Neural cell (in vitro differentiated cells): ENCODE results near the gene ITGAV. TPM values are rescaled to one million over a fixed set of nuclear protein-coding genes. Genes with fewer than 3 reads are reported as not detected.

ENCODE experiments used
- H2AFZ ChIP-seq: fragments of 200-600, 300-800 bp; sonication (generic), shearing (Covaris generic); 2 replicates; pipeline ENCODE4 v1.6.0; 2014; ENCODE audit warnings: low read depth, mild to moderate bottlenecking, antibody characterized with exemption, low read length, moderate library complexity
- H3F3A ChIP-seq: fragments of 200-600 bp; shearing (Covaris generic); 2 replicates; pipeline ENCODE4 v1.6.1; 2016; ENCODE audit warnings: mild to moderate bottlenecking, moderate library complexity, mixed read lengths, antibody characterized with exemption, low read length; ENCODE audit not compliant: insufficient read depth, poor library complexity, severe bottlenecking
- H3K27ac ChIP-seq: fragments of 200-600, 300-800 bp; sonication (generic), shearing (Covaris generic); 2 replicates; pipeline ENCODE4 v1.5.1; 2014; ENCODE audit warnings: mild to moderate bottlenecking, low read length, moderate library complexity
- H3K27me3 ChIP-seq: fragments of 300-800, 200-600 bp; sonication (generic), shearing (Covaris generic); 2 replicates; pipeline ENCODE4 v1.6.0; 2014; ENCODE audit warnings: mild to moderate bottlenecking, low read depth, low read length, moderate library complexity; ENCODE audit not compliant: insufficient read depth
- H3K36me3 ChIP-seq: fragments of 300-800, 200-600 bp; sonication (generic), shearing (Covaris generic); 2 replicates; pipeline ENCODE4 v1.5.1; 2014; ENCODE audit warnings: mild to moderate bottlenecking, antibody characterized with exemption, low read length, moderate library complexity; ENCODE audit not compliant: insufficient read depth
- H3K4me2 ChIP-seq: fragments of 300-800, 200-600 bp; sonication (generic), shearing (Covaris generic); 2 replicates; pipeline ENCODE4 v1.6.0; 2014; ENCODE audit warnings: mild to moderate bottlenecking, low read length
- H3K4me3 ChIP-seq: fragments of 300-800, 200-600 bp; sonication (generic), shearing (Covaris generic); 2 replicates; pipeline ENCODE4 v1.5.1; 2014; ENCODE audit warnings: mild to moderate bottlenecking, low read length, moderate library complexity
- H3K79me2 ChIP-seq: fragments of 200-600 bp; shearing (Covaris generic); replicated peaks from 2 replicates; pipeline ENCODE4 v1.6.0; 2014; ENCODE audit warnings: mild to moderate bottlenecking, low read length, moderate library complexity; ENCODE audit not compliant: insufficient read depth
- H3K9ac ChIP-seq: fragments of 300-800, 200-600 bp; sonication (generic), shearing (Covaris generic); 2 replicates; pipeline ENCODE4 v1.6.1; 2016; ENCODE audit warnings: mild to moderate bottlenecking, low read length, mixed read lengths
- H3K9me2 ChIP-seq: fragments of 200-600 bp; shearing (Covaris generic); 2 replicates; pipeline ENCODE4 v1.6.1; 2016; ENCODE audit warnings: mild to moderate bottlenecking, low read length, mixed read lengths; ENCODE audit not compliant: insufficient read depth
- H3K9me3 ChIP-seq: fragments of 200-600, 300-800 bp; sonication (generic), shearing (Covaris generic); 2 replicates; pipeline ENCODE4 v1.6.1; 2016; ENCODE audit warnings: mild to moderate bottlenecking, mixed run types, low read length, moderate library complexity, mixed read lengths
- H4K20me1 ChIP-seq: fragments of 200-600 bp; shearing (Covaris generic); 2 replicates; pipeline ENCODE4 v1.6.1; 2016; ENCODE audit warnings: mild to moderate bottlenecking, mixed run types; ENCODE audit not compliant: insufficient read depth
- CTCF ChIP-seq: fragments of 450-650 bp; IDR thresholded peaks from 2 replicates; pipeline ENCODE4 v1.5.1; 2014; ENCODE audit warnings: antibody characterized with exemption, mild to moderate bottlenecking, moderate library complexity; ENCODE audit not compliant: poor library complexity, severe bottlenecking
- EP300 ChIP-seq: fragments of 450-650 bp; conservative IDR thresholded peaks from 2 replicates; pipeline ENCODE4 v1.6.1; 2014; ENCODE audit warnings: antibody characterized with exemption, mild to moderate bottlenecking, moderate library complexity; ENCODE audit not compliant: poor library complexity, severe bottlenecking
- EZH2 ChIP-seq: fragments of 200-600, 300-800 bp; shearing (Covaris generic), sonication (generic); IDR thresholded peaks from 2 replicates; pipeline ENCODE4 v1.6.1; 2014; ENCODE audit warnings: antibody characterized with exemption, low read length, borderline replicate concordance, mild to moderate bottlenecking; ENCODE audit not compliant: insufficient read depth, poor library complexity, severe bottlenecking
- MXI1 ChIP-seq: fragments of 450-650 bp; conservative IDR thresholded peaks from 2 replicates; pipeline ENCODE4 v1.6.1; 2014; ENCODE audit warnings: antibody characterized with exemption, mild to moderate bottlenecking; ENCODE audit not compliant: poor library complexity, severe bottlenecking
- POLR2AphosphoS5 ChIP-seq: IDR thresholded peaks from 2 replicates; pipeline ENCODE4 v1.6.1; 2012
- RAD21 ChIP-seq: fragments of 450-650 bp; conservative IDR thresholded peaks from 2 replicates; pipeline ENCODE4 v1.6.1; 2014; ENCODE audit warnings: antibody characterized with exemption, mild to moderate bottlenecking, moderate library complexity
- REST ChIP-seq: IDR thresholded peaks from 2 replicates; pipeline ENCODE4 v1.6.1; 2012; ENCODE audit warnings: borderline replicate concordance
- SMC3 ChIP-seq: fragments of 450-650 bp; conservative IDR thresholded peaks from 2 replicates; pipeline ENCODE4 v1.6.1; 2014; ENCODE audit warnings: antibody characterized with exemption, mild to moderate bottlenecking, moderate library complexity; ENCODE audit not compliant: poor library complexity
- TAF1 ChIP-seq: IDR thresholded peaks from 2 replicates; pipeline ENCODE4 v1.6.1; 2012; ENCODE audit warnings: low read depth
- polyA plus RNA-seq: library from polyadenylated mRNA; depleted of rRNA; stranded (reverse); fragments of >200 nt; gene quantifications from 2 replicates; pipeline ENCODE4 v1.2.3, GENCODE V29; 2014

ITGAV gene
- polyA plus RNA-seq, 1 donor from 2014 or later: 6.6 TPM

GRCh38 chr2:186559370-186559769 lies 30.5 kb upstream of the ITGAV start:
- H3K79me2 ChIP-seq: no peaks in the 10 kb centered on the region
- no peaks in the 10 kb centered on the region for H3K36me3 ChIP-seq
- TF ChIP-seq EZH2: no peak
- TF ChIP-seq CTCF: no peak
- no peak overlapping the region for H3K4me2 ChIP-seq
- H3K9me3 ChIP-seq: no peaks in the 10 kb centered on the region
- H3K9me2 ChIP-seq: no peaks in the 10 kb centered on the region
- H2AFZ ChIP-seq: no peak overlapping the region
- H3K9ac ChIP-seq: no peak overlapping the region
- H3K27ac ChIP-seq: no peak overlapping the region
- no peaks in the 10 kb centered on the region for H4K20me1 ChIP-seq
- no peaks in the 10 kb centered on the region for H3K27me3 ChIP-seq
- no peak overlapping the region for H3K4me3 ChIP-seq
- H3F3A ChIP-seq: no peaks in the 10 kb centered on the region

- Histone ChIP-seq H2AFZ (no peak overlapping the region), H3K79me2 (no peaks in the 10 kb centered on the region), H3F3A (no peaks in the 10 kb centered on the region), H3K27ac (no peak overlapping the region), H3K36me3 (no peaks in the 10 kb centered on the region), H3K9me2 (no peaks in the 10 kb centered on the region), H3K27me3 (no peaks in the 10 kb centered on the region), H3K9ac (no peak overlapping the region), H3K4me3 (no peak overlapping the region), H4K20me1 (no peaks in the 10 kb centered on the region), H3K4me2 (no peak overlapping the region), H3K9me3 (no peaks in the 10 kb centered on the region)
- TF ChIP-seq SMC3 (no peak), REST (no peak), RAD21 (no peak), EP300 (no peak), CTCF (no peak), MXI1 (no peak), EZH2 (no peak), TAF1 (no peak), POLR2AphosphoS5 (no peak)
Measured at GRCh38 chr2:186559848-186560247, 30.0 kb upstream of the ITGAV start.
